ENCODE measurements around the gene ZNF497.

DNA sequence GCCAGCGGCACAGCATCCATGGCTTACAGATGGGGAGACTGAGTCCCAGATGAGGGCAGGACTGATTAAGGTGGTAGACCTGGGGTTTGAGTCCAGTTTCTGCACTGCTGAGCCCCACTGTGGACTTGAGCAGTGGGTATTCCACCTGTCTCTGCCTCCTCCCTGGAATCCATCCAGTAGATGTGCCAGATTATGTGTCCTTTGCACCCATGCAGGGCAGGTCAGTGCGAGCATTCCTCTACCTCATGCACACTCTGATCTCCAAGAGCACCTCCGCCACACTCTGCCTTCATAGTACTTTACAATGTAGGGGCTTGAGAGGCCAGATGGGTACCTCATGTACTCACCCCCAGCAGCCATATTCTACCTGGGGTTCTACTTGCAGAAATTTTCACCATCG is 25.7 kb downstream of the ZNF497 start:
- TF ChIP-seq, protein P1, sequence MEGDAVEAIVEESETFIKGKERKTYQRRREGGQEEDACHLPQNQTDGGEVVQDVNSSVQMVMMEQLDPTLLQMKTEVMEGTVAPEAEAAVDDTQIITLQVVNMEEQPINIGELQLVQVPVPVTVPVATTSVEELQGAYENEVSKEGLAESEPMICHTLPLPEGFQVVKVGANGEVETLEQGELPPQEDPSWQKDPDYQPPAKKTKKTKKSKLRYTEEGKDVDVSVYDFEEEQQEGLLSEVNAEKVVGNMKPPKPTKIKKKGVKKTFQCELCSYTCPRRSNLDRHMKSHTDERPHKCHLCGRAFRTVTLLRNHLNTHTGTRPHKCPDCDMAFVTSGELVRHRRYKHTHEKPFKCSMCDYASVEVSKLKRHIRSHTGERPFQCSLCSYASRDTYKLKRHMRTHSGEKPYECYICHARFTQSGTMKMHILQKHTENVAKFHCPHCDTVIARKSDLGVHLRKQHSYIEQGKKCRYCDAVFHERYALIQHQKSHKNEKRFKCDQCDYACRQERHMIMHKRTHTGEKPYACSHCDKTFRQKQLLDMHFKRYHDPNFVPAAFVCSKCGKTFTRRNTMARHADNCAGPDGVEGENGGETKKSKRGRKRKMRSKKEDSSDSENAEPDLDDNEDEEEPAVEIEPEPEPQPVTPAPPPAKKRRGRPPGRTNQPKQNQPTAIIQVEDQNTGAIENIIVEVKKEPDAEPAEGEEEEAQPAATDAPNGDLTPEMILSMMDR (IDR thresholded peaks at IDR 0.05): no peak
- TF ChIP-seq POLR2A (IDR thresholded peaks at IDR 0.05): no peak

Data from lower leg skin (tissue), 3 donors.